H9 (cell line): ENCODE measurements around the gene CEMIP. TPM values are rescaled to one million over a fixed set of nuclear protein-coding genes. Genes with fewer than 3 reads are reported as not detected.

ENCODE experiments used
- DNase-seq: peaks from one replicate; pipeline ENCODE4 v3.0.0-alpha.2; 2017
- H2AFZ ChIP-seq: one replicate; pipeline ENCODE4 v1.6.1; 2013; ENCODE audit warnings: mild to moderate bottlenecking, low read length, control low read depth, moderate library complexity
- H2AK5ac ChIP-seq: 2 replicates; pipeline ENCODE4 v1.6.1; 2013; ENCODE audit warnings: low read length, control low read depth, mixed read lengths; ENCODE audit not compliant: insufficient read length
- H2BK120ac ChIP-seq: one replicate; pipeline ENCODE4 v1.6.1; 2013; ENCODE audit warnings: low read depth, mild to moderate bottlenecking, low read length, control low read depth, inconsistent platforms; ENCODE audit not compliant: poor library complexity, severe bottlenecking
- H2BK12ac ChIP-seq: 2 replicates; pipeline ENCODE4 v1.6.1; 2013; ENCODE audit warnings: low read length, control low read depth, mixed read lengths, low read depth; ENCODE audit not compliant: insufficient read length
- H2BK15ac ChIP-seq: 2 replicates; pipeline ENCODE4 v1.6.1; 2013; ENCODE audit warnings: low read depth, low read length, control low read depth
- H2BK20ac ChIP-seq: one replicate; pipeline ENCODE4 v1.6.1; 2013; ENCODE audit warnings: low read depth, mild to moderate bottlenecking, low read length, control low read depth, inconsistent platforms; ENCODE audit not compliant: poor library complexity, severe bottlenecking
- H2BK5ac ChIP-seq: 2 replicates; pipeline ENCODE4 v1.6.1; 2013; ENCODE audit warnings: low read length, control low read depth, mixed read lengths; ENCODE audit not compliant: insufficient read length
- H3K14ac ChIP-seq: 2 replicates; pipeline ENCODE4 v1.6.1; 2013; ENCODE audit warnings: low read length, control low read depth; ENCODE audit not compliant: insufficient read depth
- H3K18ac ChIP-seq: 2 replicates; pipeline ENCODE4 v1.6.1; 2013; ENCODE audit warnings: low read depth, mild to moderate bottlenecking, mixed read lengths, low read length, control low read depth; ENCODE audit not compliant: insufficient read length
- H3K23ac ChIP-seq: 2 replicates; pipeline ENCODE4 v1.6.1; 2013; ENCODE audit warnings: low read length, control low read depth, mixed read lengths, low read depth; ENCODE audit not compliant: insufficient read length
- H3K23me2 ChIP-seq: 2 replicates; pipeline ENCODE4 v1.6.1; 2013; ENCODE audit warnings: low read depth, mild to moderate bottlenecking, mixed read lengths, low read length, control low read depth; ENCODE audit not compliant: insufficient read length, poor library complexity, severe bottlenecking
- H3K27ac ChIP-seq: 2 replicates; pipeline ENCODE4 v1.5.1; 2013; ENCODE audit warnings: low read length, control low read depth, mixed read lengths, low read depth; ENCODE audit not compliant: insufficient read length
- H3K27me3 ChIP-seq: 2 replicates; pipeline ENCODE4 v1.6.1; 2013; ENCODE audit warnings: low read length, control low read depth, inconsistent platforms; ENCODE audit not compliant: insufficient read depth
- H3K4ac ChIP-seq: 2 replicates; pipeline ENCODE4 v1.6.1; 2013; ENCODE audit warnings: low read depth, mild to moderate bottlenecking, control low read depth, inconsistent platforms, low read length, moderate library complexity
- H3K4me1 ChIP-seq: 2 replicates; pipeline ENCODE4 v1.6.1; 2013; ENCODE audit warnings: low read length, control low read depth, inconsistent platforms; ENCODE audit not compliant: insufficient read depth
- H3K4me2 ChIP-seq: 2 replicates; pipeline ENCODE4 v1.6.1; 2013; ENCODE audit warnings: low read length, control low read depth, mixed read lengths; ENCODE audit not compliant: insufficient read length, insufficient read depth
- H3K56ac ChIP-seq: 2 replicates; pipeline ENCODE4 v1.6.1; 2013; ENCODE audit warnings: low read depth, mild to moderate bottlenecking, mixed read lengths, low read length, control low read depth; ENCODE audit not compliant: insufficient read length
- H3K79me1 ChIP-seq: 2 replicates; pipeline ENCODE4 v1.6.1; 2013; ENCODE audit warnings: low read depth, mild to moderate bottlenecking, moderate library complexity, low read length, control low read depth, inconsistent platforms; ENCODE audit not compliant: insufficient read depth, poor library complexity, severe bottlenecking
- H3K79me2 ChIP-seq: 2 replicates; pipeline ENCODE4 v1.6.1; 2013; ENCODE audit warnings: low read length, control low read depth, inconsistent platforms; ENCODE audit not compliant: insufficient read depth
- H3K9ac ChIP-seq: 2 replicates; pipeline ENCODE4 v1.6.1; 2013; ENCODE audit warnings: low read length, control low read depth, mixed read lengths; ENCODE audit not compliant: insufficient read length; ENCODE audit errors: extremely low read depth
- H3K9me3 ChIP-seq: one replicate; pipeline ENCODE4 v1.6.1; 2013; ENCODE audit warnings: low read depth, low read length, inconsistent platforms; ENCODE audit not compliant: control insufficient read depth
- H3T11ph ChIP-seq: one replicate; pipeline ENCODE4 v1.6.1; 2013; ENCODE audit warnings: mild to moderate bottlenecking, low read length, control low read depth, inconsistent platforms
- H4K20me1 ChIP-seq: one replicate; pipeline ENCODE4 v1.6.1; 2013; ENCODE audit not compliant: control insufficient read depth, insufficient read length, insufficient read depth
- H4K5ac ChIP-seq: 2 replicates; pipeline ENCODE4 v1.6.1; 2013; ENCODE audit warnings: low read depth, mild to moderate bottlenecking, mixed read lengths, low read length, control low read depth; ENCODE audit not compliant: insufficient read length
- H4K8ac ChIP-seq: replicated peaks from 2 replicates; pipeline ENCODE4 v1.6.1; 2013; ENCODE audit warnings: low read length, control low read depth, mixed read lengths, low read depth; ENCODE audit not compliant: insufficient read length
- H4K91ac ChIP-seq: 2 replicates; pipeline ENCODE4 v1.6.1; 2013; ENCODE audit warnings: low read depth, mild to moderate bottlenecking, moderate library complexity, mixed read lengths, low read length, control low read depth; ENCODE audit not compliant: insufficient read length
- H3K27ac Mint-ChIP-seq, 3 experiments: 2 replicates in 2 of 3; 3 replicates in 1 of 3; pipeline ENCODE4 v1.8.0; 2020 to 2021; ENCODE audit warnings: mixed read lengths in 3 of 3, mild to moderate bottlenecking in 1 of 3, moderate library complexity in 1 of 3
- H3K27me3 Mint-ChIP-seq: 2 replicates; pipeline ENCODE4 v1.8.0; 2021; ENCODE audit warnings: low read depth, mild to moderate bottlenecking, moderate library complexity, mixed read lengths
- H3K36me3 Mint-ChIP-seq, 3 experiments: 2 replicates in 2 of 3; 3 replicates in 1 of 3; pipeline ENCODE4 v1.8.0; 2020 to 2021; ENCODE audit warnings: low read depth in 3 of 3, mixed read lengths in 3 of 3; ENCODE audit not compliant: insufficient read depth in 1 of 3
- H3K4me1 Mint-ChIP-seq, 2 experiments: 2 replicates each; pipeline ENCODE4 v1.8.0; 2020; ENCODE audit warnings: mixed read lengths in 2 of 2
- H3K4me3 Mint-ChIP-seq, 2 experiments: 2 replicates in 1 of 2; 3 replicates in 1 of 2; pipeline ENCODE4 v1.8.0; 2020 to 2021; ENCODE audit warnings: mild to moderate bottlenecking in 2 of 2, mixed read lengths in 2 of 2, moderate library complexity in 1 of 2
- H3K9me3 Mint-ChIP-seq, 2 experiments: 2 replicates in 1 of 2; 3 replicates in 1 of 2; pipeline ENCODE4 v1.8.0; 2020; ENCODE audit warnings: mild to moderate bottlenecking in 2 of 2, mixed read lengths in 2 of 2, moderate library complexity in 1 of 2
- CTCF ChIP-seq: fragments of 200-600 bp; sonication (generic); conservative IDR thresholded peaks from 3 replicates; pipeline ENCODE4 v1.8.0; 2021; ENCODE audit warnings: antibody characterized with exemption, mild to moderate bottlenecking
- WGBS: extraction: QIAGEN DNeasy Blood & Tissue Kit; methylation state at CpG from one replicate; pipeline ENCODE4 v1.1.7; 2013; ENCODE audit warnings: missing lambda C conversion rate, low lambda C conversion rate, mixed read lengths; ENCODE audit not compliant: insufficient read length; ENCODE audit errors: extremely low coverage; 5-methylcytosine and 5-hydroxymethylcytosine counted together
- total RNA-seq: library from RNA; stranded (reverse); gene quantifications from 2 replicates; pipeline ENCODE4 v1.2.1, GENCODE V29; 2021

CEMIP gene
- total RNA-seq, 1 experiment from 2014 or later: 0.09 TPM

GRCh38 chr15:80976851-80977250, 197.7 kb downstream of the CEMIP start:
- Mint-ChIP-seq H3K9me3 (no peaks in the 10 kb centered on the region), H3K27ac (peak overlapping the region in 1 of 3 experiments; percentile 31; a peak in 1 of 7 replicates), H3K4me1 (peaks cover 24 to 33% of the 10 kb centered on the region in 2 experiments), H3K4me3 (no peak overlapping the region), H3K27me3 (no peaks in the 10 kb centered on the region), H3K36me3 (peaks cover 16 to 54% (median 42%) of the 10 kb centered on the region in 3 experiments; a peak in 6 of 7 replicates)
- H3K4me2 ChIP-seq: no peak overlapping the region
- H2BK15ac ChIP-seq: no peak overlapping the region
- H2AK5ac ChIP-seq: no peak overlapping the region
- H2BK120ac ChIP-seq: no peak overlapping the region
- peaks cover 8% of the 10 kb centered on the region for H3K79me1 ChIP-seq
- H4K8ac ChIP-seq: no peak overlapping the region
- no peak overlapping the region for H3K27ac ChIP-seq
- no peak for TF ChIP-seq CTCF
- no CpG with 5 or more reads among the region's 4 CpGs for WGBS
- peaks cover 7% of the 10 kb centered on the region; the same call in 1 of the 2 replicates for H3K79me2 ChIP-seq
- no peak overlapping the region for H2BK5ac ChIP-seq
- no peak overlapping the region for H4K91ac ChIP-seq
- H3K9ac ChIP-seq: no peak overlapping the region
- no peak for DNase-seq
- no peak overlapping the region for H2BK20ac ChIP-seq
- H3K4ac ChIP-seq: no peak overlapping the region
- H3K4me1 ChIP-seq: 0 out of 2 replicates have a peak, but pooled peaks cover 3% of the 10 kb centered on the region
- H3K27me3 ChIP-seq: no peaks in the 10 kb centered on the region
- no peaks in the 10 kb centered on the region for H3K9me3 ChIP-seq
- H2BK12ac ChIP-seq: no peak overlapping the region
- H4K5ac ChIP-seq: no peak overlapping the region
- H3T11ph ChIP-seq: no peak overlapping the region
- H3K23ac ChIP-seq: no peak overlapping the region
- H3K14ac ChIP-seq: no peak overlapping the region
- H3K23me2 ChIP-seq: no peaks in the 10 kb centered on the region
- no peaks in the 10 kb centered on the region for H4K20me1 ChIP-seq
- no peak overlapping the region for H2AFZ ChIP-seq
- no peak overlapping the region for H3K18ac ChIP-seq
- no peak overlapping the region for H3K56ac ChIP-seq
